Stomach (tissue), 4 donors: ENCODE data around the gene XYLT1.
"Not testable (repeated sequence)": the region's sequence is repeated elsewhere in the genome, so short reads cannot be mapped to it uniquely, and the experiment has no call there.

Experiments
- CTCF ChIP-seq, 7 experiments: fragments of 450-650 bp in 4 of 7; fragments of 200-600 bp in 3 of 7; sonication (generic) in 3 of 7; IDR thresholded peaks; one replicate each; pipeline ENCODE4 v1.5.1; 2016 to 2019; ENCODE audit warnings: antibody characterized with exemption in 7 of 7, control low read depth in 2 of 7, mild to moderate bottlenecking in 1 of 7
- EP300 ChIP-seq: sonication (generic); formaldehyde crosslinking; IDR thresholded peaks from one replicate; pipeline ENCODE4 v1.6.1; 2017; ENCODE audit warnings: antibody characterized with exemption
- POLR2A ChIP-seq, 4 donors: fragments of 450-650 bp; IDR thresholded peaks; one replicate each; pipeline ENCODE4 v1.6.1; 2016; ENCODE audit warnings: antibody characterized with exemption in 4 of 4, control low read depth in 2 of 4, mild to moderate bottlenecking in 1 of 4, moderate library complexity in 1 of 4
- POLR2AphosphoS5 ChIP-seq, 3 donors: sonication (generic); formaldehyde crosslinking; IDR thresholded peaks; one replicate each; pipeline ENCODE4 v1.6.1; 2016; ENCODE audit warnings: antibody characterized with exemption in 3 of 3

GRCh38 chr16:17306211-17306610, 164.5 kb downstream of the XYLT1 start:
- TF ChIP-seq CTCF (IDR thresholded peaks at IDR 0.05); POLR2A (IDR thresholded peaks at IDR 0.05); POLR2AphosphoS5 (IDR thresholded peaks at IDR 0.05); EP300: not testable (repeated sequence)
